Stimulated activated CD4-positive, alpha-beta T cell treated with anti-CD3 and anti-CD28 coated beads, TNF-alpha, amount 100 ng/mL, for 1 hour (primary cell): ENCODE results near the gene LDLRAD4.

Source experiments
- DNase-seq, 3 donors: peaks; one replicate each; pipeline ENCODE4 v3.0.0-alpha.2; 2020; ENCODE audit warnings: low read depth in 3 of 3, low spot score in 1 of 3

Gene LDLRAD4

DNA sequence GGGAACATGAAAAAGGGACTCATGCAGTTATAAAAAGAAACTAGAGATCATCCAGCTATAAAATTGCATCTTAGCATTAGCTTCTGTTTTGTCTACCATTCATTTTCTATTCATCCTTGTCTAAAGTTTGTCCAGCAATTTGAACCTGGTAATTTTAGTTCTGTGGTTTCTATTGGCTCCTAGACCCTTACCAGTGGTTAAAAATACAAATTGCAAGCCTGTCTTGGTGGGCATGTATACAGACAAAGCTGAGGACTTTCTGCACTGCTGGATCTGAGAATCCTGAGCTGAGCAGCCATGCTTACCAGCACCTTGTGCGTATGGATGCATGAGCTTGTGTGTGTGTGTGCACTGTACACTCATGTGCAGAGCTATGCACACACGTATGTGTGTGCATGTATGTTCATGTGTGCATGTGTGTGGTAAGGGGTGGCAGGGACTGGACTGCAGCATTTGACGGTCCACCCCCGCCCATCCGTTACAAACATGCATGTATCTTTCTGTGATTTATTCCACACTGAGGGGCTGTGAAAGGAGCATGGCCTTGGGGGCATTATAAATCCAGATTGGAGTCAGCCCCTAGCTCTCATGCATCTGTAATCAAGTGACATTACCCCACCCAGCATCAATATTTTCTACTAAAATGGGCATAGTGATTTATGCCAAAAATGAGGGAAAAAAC, 363.1 kb downstream of the LDLRAD4 start:
- no peak for DNase-seq

DNA sequence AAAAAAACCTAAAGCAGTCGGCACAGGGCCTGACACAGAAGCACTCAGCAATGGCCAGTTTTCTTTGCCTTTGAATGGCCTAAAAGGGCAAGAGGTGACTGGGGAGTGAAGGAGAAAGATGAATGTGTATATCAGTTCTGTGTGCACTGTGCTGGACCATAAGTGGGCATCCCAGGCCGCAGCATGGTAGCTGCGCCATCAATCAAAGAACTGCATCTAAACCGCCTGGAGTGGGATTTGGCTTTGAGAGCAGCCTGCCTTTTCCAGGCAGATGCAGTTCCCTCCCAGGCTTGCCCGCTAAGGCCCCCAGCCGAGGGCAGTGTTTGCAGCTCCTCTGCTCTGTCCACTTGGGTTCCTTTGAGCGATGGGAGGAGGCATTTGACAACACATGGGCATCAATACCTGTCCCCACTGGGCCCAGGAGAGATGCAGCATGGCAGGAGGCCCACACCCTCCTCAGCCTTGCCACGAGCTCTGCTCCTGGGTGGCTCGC, 363.7 kb downstream of the LDLRAD4 start:
- no peak for DNase-seq

DNA sequence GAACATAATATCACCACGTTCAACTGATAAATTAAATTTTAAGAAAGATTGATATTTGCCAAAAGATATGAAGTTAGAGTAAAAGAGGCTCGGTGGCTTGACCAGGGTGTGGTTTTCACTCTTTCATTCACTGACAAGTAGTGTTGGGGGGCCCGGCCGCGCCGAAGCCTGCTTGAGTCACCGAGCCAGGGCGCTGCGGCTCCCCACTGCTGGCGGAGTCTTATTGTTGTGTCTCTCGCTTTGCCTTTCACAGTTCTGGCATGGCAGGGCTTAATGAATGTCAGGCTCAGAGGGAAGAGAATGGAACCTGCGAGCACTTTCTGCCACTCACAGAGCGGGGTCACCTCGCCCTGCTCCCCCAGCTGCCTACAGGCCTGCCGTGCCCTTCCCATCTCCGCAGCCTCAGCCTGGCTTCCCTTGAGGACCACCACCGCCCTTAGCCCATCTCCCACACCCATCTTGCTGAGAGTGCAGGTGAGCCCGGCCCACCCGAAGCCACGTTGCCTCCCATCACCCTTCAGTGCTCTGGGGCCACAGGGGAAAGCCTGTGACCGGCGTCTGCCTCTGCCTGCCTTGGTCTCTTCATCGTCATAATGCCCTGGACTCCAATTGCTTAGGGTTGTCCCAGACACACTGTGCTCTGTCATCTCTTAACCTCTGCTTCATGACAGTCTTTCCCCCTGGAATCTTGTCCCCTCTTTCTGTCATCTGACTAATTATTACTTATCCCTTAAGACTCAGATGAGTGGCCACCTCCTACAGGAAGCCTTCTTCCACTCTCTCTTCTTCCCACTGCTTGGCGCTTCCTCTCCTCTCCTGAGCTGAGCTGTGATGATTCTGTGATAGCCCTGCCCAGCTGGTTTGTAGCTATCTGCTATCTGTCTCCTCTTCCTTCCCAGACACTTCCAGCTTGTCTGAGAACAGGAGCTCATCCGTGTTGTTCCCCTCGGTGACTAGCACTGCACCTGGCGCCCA, 365.3 kb downstream of the LDLRAD4 start:
- no peak for DNase-seq

DNA sequence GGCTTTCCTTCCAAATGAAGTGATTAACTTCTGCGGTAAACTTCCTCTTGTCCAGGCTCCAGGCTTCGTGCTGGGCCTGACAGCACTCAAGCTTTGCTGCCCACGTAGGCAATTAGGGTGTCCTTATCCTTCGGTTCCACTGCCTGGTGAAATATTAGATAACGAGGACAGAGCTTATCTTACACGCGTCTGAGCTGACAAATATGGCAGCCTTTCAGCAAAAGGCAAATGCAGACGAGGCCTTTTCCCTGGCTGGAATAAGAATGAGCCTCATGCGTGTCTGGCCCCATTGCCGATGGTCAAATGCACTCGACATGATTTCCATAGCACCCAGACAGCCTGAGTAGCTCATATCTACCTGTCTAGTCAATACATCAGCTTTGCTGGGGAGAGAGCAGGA, 366.3 kb downstream of the LDLRAD4 start:
- no peak for DNase-seq

DNA sequence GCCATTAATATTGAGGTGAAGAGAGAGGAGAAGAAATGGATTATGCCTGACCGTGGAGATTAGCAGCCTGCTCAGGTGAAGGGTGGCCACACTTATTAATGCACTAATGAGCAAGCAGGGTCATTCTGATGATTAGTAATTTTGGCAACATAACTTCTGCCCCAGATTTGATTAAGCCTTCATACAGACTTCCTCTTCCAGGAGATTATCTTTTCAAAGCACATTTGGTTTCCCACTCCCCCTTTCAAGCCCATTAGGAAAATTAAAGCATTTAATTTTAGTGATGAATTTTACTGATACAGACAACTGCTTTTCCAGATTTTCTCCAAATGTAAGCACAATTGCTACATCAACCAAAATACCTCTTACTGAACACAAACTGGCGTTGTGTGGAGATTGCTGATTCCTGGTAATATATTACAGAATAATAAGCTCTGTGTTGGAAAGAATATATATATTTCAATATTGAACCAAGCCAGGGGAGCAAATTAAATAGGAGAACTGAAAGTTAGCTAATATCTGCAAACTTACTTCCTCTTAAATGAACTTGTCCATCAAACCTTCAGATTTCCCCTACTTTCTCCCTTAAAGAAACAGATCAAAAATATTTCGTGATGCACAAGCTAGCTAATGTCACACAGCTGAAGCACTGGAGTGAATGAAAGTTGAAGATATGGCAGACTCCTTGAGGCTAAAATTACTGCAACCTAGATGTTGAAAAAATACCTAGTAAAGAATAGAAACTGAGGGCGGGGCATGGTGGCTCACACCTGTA, 367.0 kb downstream of the LDLRAD4 start:
- no peak for DNase-seq

DNA sequence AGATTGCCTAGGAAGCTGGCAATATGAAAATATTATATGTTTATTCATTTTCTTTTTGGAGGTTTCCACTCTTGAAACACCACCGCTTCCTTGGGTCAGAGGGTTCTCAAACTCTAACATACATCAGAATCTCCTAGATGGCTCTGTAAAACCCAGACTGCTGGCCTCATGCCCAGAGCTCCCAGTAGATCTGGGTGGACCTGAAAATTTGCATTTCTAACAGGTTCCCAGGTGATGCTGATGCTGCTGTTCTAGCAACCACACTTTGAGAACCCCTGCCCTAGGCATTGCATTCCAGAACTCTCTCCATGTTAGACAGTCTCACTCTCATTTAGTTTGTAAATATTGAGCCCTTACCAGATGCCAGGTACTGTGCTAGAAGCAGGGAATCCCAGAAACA, 368.4 kb downstream of the LDLRAD4 start:
- DNase-seq, result no peak

DNA sequence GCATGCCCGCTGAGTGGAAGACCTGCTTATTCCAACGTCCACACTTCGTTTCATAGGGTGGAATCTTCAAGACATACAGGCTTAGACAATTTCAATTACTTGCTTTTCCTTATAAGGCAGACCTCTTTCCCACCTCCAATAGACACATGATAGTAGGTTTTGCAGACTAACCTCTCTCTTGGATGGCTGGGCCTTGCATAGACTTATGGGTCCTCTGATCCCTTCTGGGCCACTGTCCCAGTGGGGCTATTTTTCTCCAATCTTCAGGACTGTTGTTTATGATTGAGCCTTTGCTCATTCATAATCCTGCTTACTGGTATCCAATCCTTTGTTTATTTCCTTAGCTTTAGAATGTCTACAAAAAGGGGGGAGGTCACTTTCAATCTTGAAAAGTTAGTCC, 368.9 kb downstream of the LDLRAD4 start:
- no peak for DNase-seq

DNA sequence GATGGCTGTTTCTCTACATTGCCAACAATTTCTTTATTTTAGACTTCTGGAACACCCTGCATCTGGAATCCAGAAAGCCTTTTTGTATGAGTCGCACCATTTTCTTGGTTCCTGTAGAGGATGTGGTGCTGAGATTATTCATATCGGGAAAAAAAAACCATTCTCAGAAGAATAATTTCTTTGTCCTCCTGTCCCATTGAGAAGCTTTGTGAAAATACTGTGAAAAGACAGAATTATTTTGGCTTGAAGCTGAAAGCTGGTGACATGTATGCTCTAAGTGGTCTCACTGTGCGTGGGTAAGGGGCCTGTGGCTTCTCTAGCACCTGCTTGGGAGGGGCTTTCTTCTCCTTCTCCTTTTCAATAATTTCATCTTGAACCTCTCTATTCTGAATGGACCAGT, 369.4 kb downstream of the LDLRAD4 start:
- DNase-seq, result no peak

DNA sequence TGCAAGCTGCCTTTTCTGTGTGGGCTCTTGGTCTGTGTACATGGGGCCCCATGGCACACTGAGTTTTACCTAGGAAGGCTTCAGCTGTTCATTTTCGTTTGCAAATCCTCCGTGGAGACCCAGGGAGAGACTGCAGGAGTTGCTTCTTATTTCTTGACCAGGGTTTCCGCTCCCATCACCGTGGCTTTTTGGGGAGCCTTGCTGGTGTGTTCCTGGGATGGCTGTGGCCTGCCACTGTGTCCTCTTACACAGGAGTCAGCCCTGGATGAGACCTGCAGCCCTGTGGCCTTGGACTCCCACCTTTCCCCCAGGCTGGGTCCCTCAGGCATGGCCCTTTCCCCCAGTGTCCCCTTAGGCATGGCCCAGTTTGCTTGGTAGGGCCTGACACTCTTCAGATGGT, 370.8 kb downstream of the LDLRAD4 start:
- DNase-seq, result no peak

DNA sequence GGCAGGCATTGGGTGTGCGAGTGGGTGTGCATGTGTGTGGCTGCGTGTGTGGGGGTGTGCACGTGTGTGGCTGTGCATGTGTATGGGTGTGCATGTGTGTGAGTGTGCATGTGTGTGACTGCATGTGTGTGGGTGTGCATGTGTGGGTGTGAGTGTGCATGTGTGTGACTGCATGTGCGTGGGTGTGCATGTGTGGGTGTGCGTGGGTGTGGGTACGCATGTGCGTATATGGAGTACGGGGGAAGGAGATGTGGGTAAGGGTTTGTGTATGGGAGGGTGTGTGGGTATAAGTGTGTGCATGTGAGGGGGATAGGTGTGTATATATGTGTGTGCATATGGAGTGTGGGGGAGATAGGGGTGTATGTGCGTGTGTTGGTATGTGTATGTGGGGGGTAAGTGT, 371.4 kb downstream of the LDLRAD4 start:
- no peak for DNase-seq

DNA sequence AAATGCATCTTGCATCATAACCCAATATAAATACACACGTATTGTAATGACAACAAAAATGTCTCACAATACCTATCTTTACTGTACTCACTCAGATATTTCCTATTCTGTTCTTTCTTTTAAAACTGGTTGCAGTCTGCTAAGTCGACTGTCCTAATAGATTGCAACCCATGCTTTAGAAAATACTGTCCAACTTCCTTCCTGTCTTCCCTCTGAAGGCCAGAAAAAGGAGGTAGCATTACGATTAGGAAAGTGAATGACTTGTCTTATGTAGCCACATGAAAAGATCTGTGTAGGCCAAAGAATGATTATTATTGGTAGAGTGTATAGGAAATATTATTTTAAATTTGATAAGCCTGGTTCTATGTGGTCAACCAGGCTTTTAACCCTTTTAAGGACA, 373.7 kb downstream of the LDLRAD4 start:
- DNase-seq, result no peak

DNA sequence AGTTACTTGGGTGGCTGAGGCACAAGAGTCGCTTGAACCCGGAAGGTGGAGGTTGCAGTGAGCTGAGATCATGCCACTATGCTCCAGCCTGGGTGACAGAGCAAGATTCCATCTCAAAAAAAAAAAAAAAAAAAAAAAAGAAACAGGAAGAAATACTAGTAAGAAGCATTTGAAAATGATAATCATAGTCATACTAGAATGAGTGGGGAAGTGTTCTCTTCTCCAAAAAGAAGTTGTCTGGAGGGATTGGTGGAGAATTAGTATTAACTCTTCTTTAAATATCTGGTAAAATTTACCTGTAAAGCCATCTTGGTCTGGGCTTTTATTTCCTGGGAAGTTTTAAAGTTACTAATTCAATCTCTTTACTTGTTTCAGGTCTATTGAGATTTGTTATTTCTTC, 376.0 kb downstream of the LDLRAD4 start:
- DNase-seq, result no peak

DNA sequence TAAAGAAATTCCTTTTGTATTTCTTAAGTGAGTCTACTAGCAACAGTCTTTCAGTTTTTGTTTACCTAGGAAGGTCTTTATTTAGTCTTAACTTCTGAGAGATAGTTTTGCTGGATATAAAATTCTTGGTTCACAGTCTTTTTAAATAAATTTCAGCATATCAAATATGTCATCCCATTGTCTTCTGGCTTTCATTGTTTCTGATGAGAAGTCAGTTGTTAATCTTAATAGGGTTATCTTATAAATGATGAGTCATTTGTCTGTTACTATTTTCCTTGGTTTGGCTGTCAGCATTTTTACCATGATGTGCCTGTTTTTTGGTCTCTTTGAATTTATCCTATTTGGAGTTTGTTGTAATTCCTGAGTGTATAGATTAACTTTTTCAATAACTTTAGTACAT, 378.5 kb downstream of the LDLRAD4 start:
- no peak for DNase-seq

DNA sequence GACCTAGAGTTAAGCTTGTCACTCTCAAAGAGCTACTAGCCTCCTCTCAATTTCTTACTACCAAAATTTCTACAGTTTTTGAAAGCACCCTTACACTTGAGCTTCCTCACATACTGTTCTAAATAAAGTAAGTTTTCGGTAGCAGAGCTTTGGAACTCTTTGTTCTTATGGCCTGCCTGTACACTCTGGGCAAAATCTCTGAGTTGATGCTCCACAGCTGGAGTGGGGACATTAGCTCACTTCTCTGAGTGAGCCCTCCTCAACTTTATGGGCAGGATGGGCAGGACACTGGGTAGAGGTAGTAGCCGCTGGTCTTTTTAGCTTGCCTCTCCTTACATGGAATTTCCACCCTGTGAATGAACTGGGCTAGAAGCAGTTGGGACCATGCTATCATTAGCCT, 380.0 kb downstream of the LDLRAD4 start:
- no peak for DNase-seq

DNA sequence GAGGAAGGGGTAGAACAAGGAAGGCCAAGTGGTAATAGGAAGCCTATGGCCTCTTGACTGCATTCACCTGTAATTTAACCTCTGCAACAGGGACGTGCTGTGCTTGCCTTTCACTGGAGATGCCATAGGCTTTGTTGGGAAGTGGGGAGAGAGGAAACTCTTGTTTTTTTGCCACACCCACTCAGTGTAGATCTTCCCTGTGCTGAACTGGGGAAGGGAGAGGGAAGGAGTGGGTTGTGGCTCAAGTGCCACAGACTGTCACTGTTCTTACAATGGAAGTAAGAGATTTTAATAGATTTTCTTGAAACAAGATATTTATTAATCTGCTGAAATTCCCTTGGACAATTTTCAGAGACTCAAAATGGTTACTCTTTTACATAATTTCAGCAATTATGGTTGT, 380.5 kb downstream of the LDLRAD4 start:
- DNase-seq, result no peak

DNA sequence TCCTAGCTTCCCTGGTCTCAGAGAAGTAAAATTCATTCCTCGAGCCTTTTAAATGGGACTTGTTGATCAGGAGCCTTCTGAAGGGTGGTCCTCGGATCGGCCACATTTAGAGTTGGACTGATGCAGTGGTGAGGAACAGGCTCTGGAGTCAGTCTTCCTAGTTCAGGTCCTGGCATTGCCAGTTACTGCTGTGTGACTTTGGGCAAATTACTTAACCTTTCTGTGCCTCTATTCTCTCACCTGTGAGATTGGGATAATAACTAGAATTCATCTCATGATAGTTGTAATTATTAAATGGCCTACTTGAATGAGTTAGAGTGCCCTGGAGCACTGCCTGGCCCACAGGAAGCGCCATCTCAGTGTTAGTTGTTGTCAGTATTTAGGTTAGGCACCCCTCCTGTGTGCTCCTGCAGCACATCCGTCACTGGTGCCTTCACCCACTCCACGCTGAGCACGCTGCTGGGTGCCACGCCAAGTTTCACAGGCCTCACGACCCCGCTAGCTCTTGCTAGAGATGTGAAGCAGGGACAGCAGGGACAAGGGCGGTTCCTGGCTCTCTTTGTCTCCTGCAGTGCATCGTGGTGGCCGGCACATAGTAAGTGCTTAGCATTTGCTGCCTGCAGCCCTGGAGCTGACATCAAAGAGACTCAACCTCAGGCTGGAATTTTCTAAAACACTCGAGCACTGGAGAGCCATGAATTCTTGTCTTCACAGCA, 384.9 kb downstream of the LDLRAD4 start:
- DNase-seq, result no peak

DNA sequence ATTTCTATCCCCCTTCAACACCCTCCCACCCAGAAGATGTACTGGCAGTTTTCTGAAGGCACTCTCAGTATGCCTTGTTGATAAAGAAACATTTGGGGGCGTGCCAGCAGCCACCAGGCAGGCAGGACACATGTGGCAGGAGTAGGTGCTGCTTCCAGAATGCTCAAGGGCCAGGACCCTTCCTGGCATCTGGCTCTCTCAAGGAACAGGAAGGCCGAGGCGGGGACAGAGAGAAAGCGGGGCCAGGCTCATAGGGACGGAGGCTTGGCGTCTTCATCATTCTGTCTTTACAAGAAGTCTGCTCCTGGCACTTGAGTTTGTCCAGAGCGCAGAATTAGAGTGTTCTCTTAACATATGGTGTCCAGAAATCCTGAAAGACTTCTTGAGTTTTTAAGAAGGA, 386.2 kb downstream of the LDLRAD4 start:
- no peak for DNase-seq

DNA sequence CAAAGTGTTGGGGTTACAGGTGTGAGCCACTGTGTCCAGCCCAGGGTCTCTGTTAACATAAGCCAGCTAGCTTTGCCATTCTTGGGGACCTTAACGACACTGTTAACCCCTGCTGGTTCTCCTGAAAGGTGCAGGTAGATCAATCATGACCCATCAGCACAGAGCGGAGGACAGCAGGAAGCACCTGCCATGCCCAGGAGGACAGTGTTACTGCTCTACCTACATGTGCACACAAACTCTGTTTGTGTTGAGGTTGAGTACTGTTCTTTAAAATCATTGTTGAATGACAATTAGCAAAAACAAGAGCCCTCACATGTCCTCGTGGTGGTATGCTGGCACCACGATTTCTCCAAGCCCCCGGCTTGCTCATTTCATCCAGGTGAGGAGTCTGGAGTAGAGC, 386.9 kb downstream of the LDLRAD4 start:
- no peak for DNase-seq

DNA sequence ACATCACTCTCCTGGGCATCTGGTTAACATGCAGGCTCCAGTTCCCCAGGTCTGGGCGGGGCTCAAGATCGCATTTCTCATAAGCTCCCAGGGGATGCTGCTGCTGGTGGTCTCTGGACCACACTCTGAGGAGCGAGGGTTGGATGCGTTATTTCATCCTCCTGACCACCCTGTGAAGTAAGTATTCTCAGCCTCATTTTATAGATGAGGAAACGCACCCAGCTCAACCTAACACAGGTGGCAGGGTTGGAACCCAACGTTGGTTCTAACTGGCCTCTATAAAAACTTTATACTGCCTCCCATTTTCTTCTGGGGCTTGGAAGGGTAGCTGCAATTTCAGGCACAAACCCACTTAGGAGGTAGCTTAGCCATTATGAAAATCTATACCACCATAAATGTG, 387.3 kb downstream of the LDLRAD4 start:
- DNase-seq, result no peak

DNA sequence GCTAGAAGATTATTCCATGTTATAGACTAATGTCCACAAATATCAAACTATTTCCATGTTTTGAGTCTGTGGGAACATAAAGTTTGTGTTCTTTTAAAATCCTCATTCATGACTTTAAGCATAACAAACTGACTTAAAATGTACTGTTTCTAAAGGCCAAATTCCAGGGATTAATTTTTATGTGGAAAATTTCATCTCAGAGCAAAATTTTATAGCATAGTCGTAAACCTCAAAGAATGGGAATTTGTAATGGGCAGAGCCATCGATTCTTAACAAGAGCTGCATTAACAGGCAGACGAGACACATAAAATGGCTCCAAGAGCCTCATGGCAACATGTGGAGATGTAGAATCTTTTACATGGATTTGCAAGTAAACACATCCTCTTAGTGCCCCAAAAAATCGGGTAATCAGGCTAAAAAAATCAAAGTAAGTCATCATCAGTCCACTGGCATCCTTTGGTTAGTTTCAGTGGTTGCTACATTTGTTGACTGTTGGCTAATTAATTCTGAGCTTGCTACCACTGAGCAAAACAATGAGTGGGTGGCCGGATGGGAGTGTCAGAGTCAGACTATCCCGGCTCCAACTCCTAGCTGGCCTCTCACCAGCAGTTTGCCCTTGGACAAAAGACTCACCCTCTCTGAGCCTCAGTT, 388.2 kb downstream of the LDLRAD4 start:
- no peak for DNase-seq
